H9 (cell line): ENCODE measurements around the gene FJX1. TPM values are rescaled to one million over a fixed set of nuclear protein-coding genes. Genes with fewer than 3 reads are reported as not detected.

ENCODE experiments used
- DNase-seq: peaks from one replicate; pipeline ENCODE4 v3.0.0-alpha.2; 2017
- H2AFZ ChIP-seq: one replicate; pipeline ENCODE4 v1.6.1; 2013; ENCODE audit warnings: mild to moderate bottlenecking, low read length, control low read depth, moderate library complexity
- H2AK5ac ChIP-seq: 2 replicates; pipeline ENCODE4 v1.6.1; 2013; ENCODE audit warnings: low read length, control low read depth, mixed read lengths; ENCODE audit not compliant: insufficient read length
- H2BK120ac ChIP-seq: one replicate; pipeline ENCODE4 v1.6.1; 2013; ENCODE audit warnings: low read depth, mild to moderate bottlenecking, low read length, control low read depth, inconsistent platforms; ENCODE audit not compliant: poor library complexity, severe bottlenecking
- H2BK12ac ChIP-seq: 2 replicates; pipeline ENCODE4 v1.6.1; 2013; ENCODE audit warnings: low read length, control low read depth, mixed read lengths, low read depth; ENCODE audit not compliant: insufficient read length
- H2BK15ac ChIP-seq: 2 replicates; pipeline ENCODE4 v1.6.1; 2013; ENCODE audit warnings: low read depth, low read length, control low read depth
- H2BK20ac ChIP-seq: one replicate; pipeline ENCODE4 v1.6.1; 2013; ENCODE audit warnings: low read depth, mild to moderate bottlenecking, low read length, control low read depth, inconsistent platforms; ENCODE audit not compliant: poor library complexity, severe bottlenecking
- H2BK5ac ChIP-seq: 2 replicates; pipeline ENCODE4 v1.6.1; 2013; ENCODE audit warnings: low read length, control low read depth, mixed read lengths; ENCODE audit not compliant: insufficient read length
- H3K14ac ChIP-seq: 2 replicates; pipeline ENCODE4 v1.6.1; 2013; ENCODE audit warnings: low read length, control low read depth; ENCODE audit not compliant: insufficient read depth
- H3K18ac ChIP-seq: 2 replicates; pipeline ENCODE4 v1.6.1; 2013; ENCODE audit warnings: low read depth, mild to moderate bottlenecking, mixed read lengths, low read length, control low read depth; ENCODE audit not compliant: insufficient read length
- H3K23ac ChIP-seq: 2 replicates; pipeline ENCODE4 v1.6.1; 2013; ENCODE audit warnings: low read length, control low read depth, mixed read lengths, low read depth; ENCODE audit not compliant: insufficient read length
- H3K23me2 ChIP-seq: 2 replicates; pipeline ENCODE4 v1.6.1; 2013; ENCODE audit warnings: low read depth, mild to moderate bottlenecking, mixed read lengths, low read length, control low read depth; ENCODE audit not compliant: insufficient read length, poor library complexity, severe bottlenecking
- H3K27ac ChIP-seq: 2 replicates; pipeline ENCODE4 v1.5.1; 2013; ENCODE audit warnings: low read length, control low read depth, mixed read lengths, low read depth; ENCODE audit not compliant: insufficient read length
- H3K27me3 ChIP-seq: 2 replicates; pipeline ENCODE4 v1.6.1; 2013; ENCODE audit warnings: low read length, control low read depth, inconsistent platforms; ENCODE audit not compliant: insufficient read depth
- H3K4ac ChIP-seq: 2 replicates; pipeline ENCODE4 v1.6.1; 2013; ENCODE audit warnings: low read depth, mild to moderate bottlenecking, control low read depth, inconsistent platforms, low read length, moderate library complexity
- H3K4me1 ChIP-seq: 2 replicates; pipeline ENCODE4 v1.6.1; 2013; ENCODE audit warnings: low read length, control low read depth, inconsistent platforms; ENCODE audit not compliant: insufficient read depth
- H3K4me2 ChIP-seq: 2 replicates; pipeline ENCODE4 v1.6.1; 2013; ENCODE audit warnings: low read length, control low read depth, mixed read lengths; ENCODE audit not compliant: insufficient read length, insufficient read depth
- H3K56ac ChIP-seq: 2 replicates; pipeline ENCODE4 v1.6.1; 2013; ENCODE audit warnings: low read depth, mild to moderate bottlenecking, mixed read lengths, low read length, control low read depth; ENCODE audit not compliant: insufficient read length
- H3K79me1 ChIP-seq: 2 replicates; pipeline ENCODE4 v1.6.1; 2013; ENCODE audit warnings: low read depth, mild to moderate bottlenecking, moderate library complexity, low read length, control low read depth, inconsistent platforms; ENCODE audit not compliant: insufficient read depth, poor library complexity, severe bottlenecking
- H3K79me2 ChIP-seq: 2 replicates; pipeline ENCODE4 v1.6.1; 2013; ENCODE audit warnings: low read length, control low read depth, inconsistent platforms; ENCODE audit not compliant: insufficient read depth
- H3K9ac ChIP-seq: 2 replicates; pipeline ENCODE4 v1.6.1; 2013; ENCODE audit warnings: low read length, control low read depth, mixed read lengths; ENCODE audit not compliant: insufficient read length; ENCODE audit errors: extremely low read depth
- H3K9me3 ChIP-seq: one replicate; pipeline ENCODE4 v1.6.1; 2013; ENCODE audit warnings: low read depth, low read length, inconsistent platforms; ENCODE audit not compliant: control insufficient read depth
- H3T11ph ChIP-seq: one replicate; pipeline ENCODE4 v1.6.1; 2013; ENCODE audit warnings: mild to moderate bottlenecking, low read length, control low read depth, inconsistent platforms
- H4K20me1 ChIP-seq: one replicate; pipeline ENCODE4 v1.6.1; 2013; ENCODE audit not compliant: control insufficient read depth, insufficient read length, insufficient read depth
- H4K5ac ChIP-seq: 2 replicates; pipeline ENCODE4 v1.6.1; 2013; ENCODE audit warnings: low read depth, mild to moderate bottlenecking, mixed read lengths, low read length, control low read depth; ENCODE audit not compliant: insufficient read length
- H4K8ac ChIP-seq: replicated peaks from 2 replicates; pipeline ENCODE4 v1.6.1; 2013; ENCODE audit warnings: low read length, control low read depth, mixed read lengths, low read depth; ENCODE audit not compliant: insufficient read length
- H4K91ac ChIP-seq: 2 replicates; pipeline ENCODE4 v1.6.1; 2013; ENCODE audit warnings: low read depth, mild to moderate bottlenecking, moderate library complexity, mixed read lengths, low read length, control low read depth; ENCODE audit not compliant: insufficient read length
- H3K27ac Mint-ChIP-seq, 3 experiments: 2 replicates in 2 of 3; 3 replicates in 1 of 3; pipeline ENCODE4 v1.8.0; 2020 to 2021; ENCODE audit warnings: mixed read lengths in 3 of 3, mild to moderate bottlenecking in 1 of 3, moderate library complexity in 1 of 3
- H3K27me3 Mint-ChIP-seq: 2 replicates; pipeline ENCODE4 v1.8.0; 2021; ENCODE audit warnings: low read depth, mild to moderate bottlenecking, moderate library complexity, mixed read lengths
- H3K36me3 Mint-ChIP-seq, 3 experiments: 2 replicates in 2 of 3; 3 replicates in 1 of 3; pipeline ENCODE4 v1.8.0; 2020 to 2021; ENCODE audit warnings: low read depth in 3 of 3, mixed read lengths in 3 of 3; ENCODE audit not compliant: insufficient read depth in 1 of 3
- H3K4me1 Mint-ChIP-seq, 2 experiments: 2 replicates each; pipeline ENCODE4 v1.8.0; 2020; ENCODE audit warnings: mixed read lengths in 2 of 2
- H3K4me3 Mint-ChIP-seq, 2 experiments: 2 replicates in 1 of 2; 3 replicates in 1 of 2; pipeline ENCODE4 v1.8.0; 2020 to 2021; ENCODE audit warnings: mild to moderate bottlenecking in 2 of 2, mixed read lengths in 2 of 2, moderate library complexity in 1 of 2
- H3K9me3 Mint-ChIP-seq, 2 experiments: 2 replicates in 1 of 2; 3 replicates in 1 of 2; pipeline ENCODE4 v1.8.0; 2020; ENCODE audit warnings: mild to moderate bottlenecking in 2 of 2, mixed read lengths in 2 of 2, moderate library complexity in 1 of 2
- WGBS: extraction: QIAGEN DNeasy Blood & Tissue Kit; methylation state at CpG from one replicate; pipeline ENCODE4 v1.1.7; 2013; ENCODE audit warnings: missing lambda C conversion rate, low lambda C conversion rate, mixed read lengths; ENCODE audit not compliant: insufficient read length; ENCODE audit errors: extremely low coverage; 5-methylcytosine and 5-hydroxymethylcytosine counted together
- total RNA-seq: library from RNA; stranded (reverse); gene quantifications from 2 replicates; pipeline ENCODE4 v1.2.1, GENCODE V29; 2021
- TF ChIP-seq, protein P1 (sequence below): fragments of 200-600 bp; sonication (generic); conservative IDR thresholded peaks from 3 replicates; pipeline ENCODE4 v1.8.0; 2021; ENCODE audit warnings: antibody characterized with exemption, mild to moderate bottlenecking

FJX1 gene
- total RNA-seq, 1 experiment from 2014 or later = 11.5 TPM

DNA sequence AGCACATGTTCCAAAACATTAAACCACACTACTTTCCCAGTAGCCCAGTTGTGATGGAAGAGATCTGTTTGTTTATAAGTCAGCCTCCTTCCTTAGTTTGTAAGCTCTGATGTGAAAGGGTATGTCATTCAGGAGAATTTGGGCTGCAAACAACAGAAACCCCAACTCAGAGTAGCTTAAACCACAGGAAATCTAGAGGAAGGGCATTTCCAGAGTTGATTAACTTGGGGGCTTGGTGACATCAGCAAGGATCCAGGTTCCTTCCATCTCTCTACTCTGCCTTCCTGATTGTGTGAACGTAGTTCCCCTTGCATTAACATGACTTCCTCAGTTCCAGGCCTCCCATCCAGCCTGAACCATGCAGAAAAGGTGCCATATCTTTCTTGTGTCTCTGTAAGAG, 6.5 kb upstream of the FJX1 start:
- Histone ChIP-seq H3K18ac (no peak overlapping the region), H3K27me3 (no peaks in the 10 kb centered on the region), H3T11ph (no peak overlapping the region), H4K5ac (no peak overlapping the region), H4K91ac (no peak overlapping the region), H3K9me3 (no peaks in the 10 kb centered on the region), H3K4me2 (no peak overlapping the region), H3K79me1 (no peaks in the 10 kb centered on the region), H2BK120ac (no peak overlapping the region), H4K20me1 (no peaks in the 10 kb centered on the region), H2BK15ac (no peak overlapping the region), H2BK5ac (no peak overlapping the region), H3K9ac (no peak overlapping the region), H3K4ac (no peak overlapping the region), H3K27ac (no peak overlapping the region), H2AK5ac (no peak overlapping the region), H3K79me2 (no peaks in the 10 kb centered on the region), H2BK20ac (no peak overlapping the region), H3K4me1 (no peaks in the 10 kb centered on the region), H3K23ac (no peak overlapping the region), H2BK12ac (no peak overlapping the region), H3K23me2 (no peaks in the 10 kb centered on the region), H3K56ac (no peak overlapping the region), H3K14ac (no peak overlapping the region), H4K8ac (no peak overlapping the region), H2AFZ (no peak overlapping the region)
- no peak overlapping the region for H3K4me3 Mint-ChIP-seq
- peaks cover 41% of the 10 kb centered on the region for H3K27me3 Mint-ChIP-seq
- DNase-seq = no peak
- no peaks in the 10 kb centered on the region for H3K36me3 Mint-ChIP-seq
- H3K9me3 Mint-ChIP-seq = no peaks in the 10 kb centered on the region
- H3K4me1 Mint-ChIP-seq = peaks cover 30 to 51% of the 10 kb centered on the region in 2 experiments
- H3K27ac Mint-ChIP-seq = no peak overlapping the region
- TF ChIP-seq, protein P1, sequence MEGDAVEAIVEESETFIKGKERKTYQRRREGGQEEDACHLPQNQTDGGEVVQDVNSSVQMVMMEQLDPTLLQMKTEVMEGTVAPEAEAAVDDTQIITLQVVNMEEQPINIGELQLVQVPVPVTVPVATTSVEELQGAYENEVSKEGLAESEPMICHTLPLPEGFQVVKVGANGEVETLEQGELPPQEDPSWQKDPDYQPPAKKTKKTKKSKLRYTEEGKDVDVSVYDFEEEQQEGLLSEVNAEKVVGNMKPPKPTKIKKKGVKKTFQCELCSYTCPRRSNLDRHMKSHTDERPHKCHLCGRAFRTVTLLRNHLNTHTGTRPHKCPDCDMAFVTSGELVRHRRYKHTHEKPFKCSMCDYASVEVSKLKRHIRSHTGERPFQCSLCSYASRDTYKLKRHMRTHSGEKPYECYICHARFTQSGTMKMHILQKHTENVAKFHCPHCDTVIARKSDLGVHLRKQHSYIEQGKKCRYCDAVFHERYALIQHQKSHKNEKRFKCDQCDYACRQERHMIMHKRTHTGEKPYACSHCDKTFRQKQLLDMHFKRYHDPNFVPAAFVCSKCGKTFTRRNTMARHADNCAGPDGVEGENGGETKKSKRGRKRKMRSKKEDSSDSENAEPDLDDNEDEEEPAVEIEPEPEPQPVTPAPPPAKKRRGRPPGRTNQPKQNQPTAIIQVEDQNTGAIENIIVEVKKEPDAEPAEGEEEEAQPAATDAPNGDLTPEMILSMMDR = no peak
- no CpG with 5 or more reads among the region's 1 CpG for WGBS
